Lower leg skin (tissue), 3 donors: ENCODE results near the gene UBE2G2.

ENCODE experiments used
- CTCF ChIP-seq, 3 donors: fragments of 450-650 bp; IDR thresholded peaks; one replicate each; pipeline ENCODE4 v1.5.1; 2016; ENCODE audit warnings: antibody characterized with exemption in 3 of 3, mild to moderate bottlenecking in 3 of 3, moderate library complexity in 2 of 3
- POLR2A ChIP-seq, 2 donors: fragments of 450-650 bp; IDR thresholded peaks; one replicate each; pipeline ENCODE4 v1.6.1; 2016 to 2017; ENCODE audit warnings: antibody characterized with exemption in 2 of 2, mild to moderate bottlenecking in 1 of 2, moderate library complexity in 1 of 2

- TF ChIP-seq CTCF (IDR thresholded peaks at IDR 0.05) (no peak), POLR2A (IDR thresholded peaks at IDR 0.05) (no peak)
These were observed 34.7 kb upstream of the UBE2G2 start for GRCh38 chr21:44836349-44836665.
